Esophagus squamous epithelium (tissue), 5 donors: ENCODE data around the gene NPM1. TPM values are rescaled to one million over a fixed set of nuclear protein-coding genes. Genes with fewer than 3 reads are reported as not detected.
"Not testable (repeated sequence)": the region's sequence is repeated elsewhere in the genome, so short reads cannot be mapped to it uniquely, and the experiment has no call there.

ENCODE experiments used
- DNase-seq: peaks from one replicate; lab custom pipeline; 2025; lab: John Stamatoyannopoulos, UW
- H3K27ac ChIP-seq, 4 donors: fragments of 200-600 bp; sonication (generic); one replicate each; pipeline ENCODE4 v1.5.1; 2016 to 2019; ENCODE audit warnings: mild to moderate bottlenecking in 1 of 4
- H3K27me3 ChIP-seq, 4 donors: fragments of 200-600 bp; sonication (generic); 1 replicate in 3 of 4; 2 replicates in 1 of 4; pipeline versions ENCODE4 v1.5.1 to v1.6.0; 2017 to 2021; ENCODE audit warnings: antibody characterized with exemption in 1 of 4
- H3K36me3 ChIP-seq, 3 donors: fragments of 200-600 bp; sonication (generic); one replicate each; pipeline ENCODE4 v1.5.1; 2016 to 2019
- H3K4me1 ChIP-seq, 3 donors: fragments of 200-600 bp; sonication (generic); one replicate each; pipeline ENCODE4 v1.5.1; 2017 to 2019
- H3K4me3 ChIP-seq, 4 donors: fragments of 200-600 bp; sonication (generic); 1 replicate in 3 of 4; 2 replicates in 1 of 4; pipeline ENCODE4 v1.5.1; 2016 to 2019; ENCODE audit warnings: mild to moderate bottlenecking in 2 of 4, moderate library complexity in 1 of 4
- H3K9me3 ChIP-seq, 3 donors: fragments of 200-600 bp; sonication (generic); one replicate each; pipeline ENCODE4 v1.5.1; 2016 to 2019
- POLR2A ChIP-seq, 4 donors: fragments of 450-650 bp; IDR thresholded peaks; one replicate each; pipeline ENCODE4 v1.6.1; 2017; ENCODE audit warnings: antibody characterized with exemption in 4 of 4, mild to moderate bottlenecking in 4 of 4, moderate library complexity in 3 of 4
- WGBS, 2 donors: methylation state at CpG; one replicate each; pipeline ENCODE4 v1.1.5; 2018; 5-methylcytosine and 5-hydroxymethylcytosine counted together
- intact Hi-C: fragments of 100-400 bp; cut with DNase I; formaldehyde crosslinking; loops from one replicate; pipeline ENCODE4 v1.15.0; 2022
- total RNA-seq, 4 donors: library from RNA; depleted of rRNA; stranded (reverse); fragments of >200 nt; gene quantifications; one replicate each; pipeline ENCODE4 v1.1.0, GENCODE V29; 2016
- TF ChIP-seq, protein P1 (sequence below), 6 experiments: fragments of 450-650 bp in 4 of 6; fragments of 200-600 bp in 2 of 6; sonication (generic) in 2 of 6; IDR thresholded peaks; one replicate each; pipeline ENCODE4 v1.5.1; 2016 to 2019; ENCODE audit warnings: antibody characterized with exemption in 6 of 6, mild to moderate bottlenecking in 4 of 6, moderate library complexity in 4 of 6
- donor health status: DM: yes; HTN: yes; CAD: no.

The NPM1 gene
- total RNA-seq, 4 donors from 2014 or later, result 394 to 1,052 (median 904) TPM

DNA sequence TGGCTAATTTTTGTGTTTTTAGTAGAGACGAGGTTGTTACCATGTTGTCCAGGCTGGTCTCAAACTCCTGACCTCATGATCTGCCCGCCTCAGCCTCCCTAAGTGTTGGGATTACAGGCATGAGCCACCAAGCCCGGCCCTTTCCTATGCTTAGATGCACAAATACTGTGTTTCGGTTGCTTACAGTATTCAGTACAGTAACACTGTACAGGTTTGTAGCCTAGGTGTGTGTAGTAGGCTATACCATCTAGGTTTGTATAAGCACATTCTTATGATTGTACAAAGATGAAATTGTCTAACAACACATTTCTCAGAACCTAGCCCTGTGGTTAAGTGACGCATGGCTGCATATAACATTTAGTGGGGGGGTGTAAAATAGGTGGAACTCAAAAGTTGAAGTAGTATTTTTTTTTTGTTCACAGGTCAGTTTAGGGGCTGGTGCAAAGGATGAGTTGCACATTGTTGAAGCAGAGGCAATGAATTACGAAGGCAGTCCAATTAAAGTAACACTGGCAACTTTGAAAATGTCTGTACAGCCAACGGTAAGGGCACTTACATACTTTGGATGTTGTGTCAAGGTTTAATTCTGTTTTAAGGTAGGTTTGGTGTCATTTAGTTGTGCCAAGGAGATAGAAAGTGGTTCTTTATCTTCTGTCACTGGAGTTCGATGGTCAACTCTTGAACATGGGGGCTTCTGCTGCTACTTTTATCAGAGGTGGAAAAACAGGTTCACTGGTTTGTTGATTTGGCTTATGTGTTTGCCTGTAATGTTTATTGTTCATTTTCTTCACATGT is 3.4 kb downstream of the NPM1 start:
- TF ChIP-seq, protein P1, sequence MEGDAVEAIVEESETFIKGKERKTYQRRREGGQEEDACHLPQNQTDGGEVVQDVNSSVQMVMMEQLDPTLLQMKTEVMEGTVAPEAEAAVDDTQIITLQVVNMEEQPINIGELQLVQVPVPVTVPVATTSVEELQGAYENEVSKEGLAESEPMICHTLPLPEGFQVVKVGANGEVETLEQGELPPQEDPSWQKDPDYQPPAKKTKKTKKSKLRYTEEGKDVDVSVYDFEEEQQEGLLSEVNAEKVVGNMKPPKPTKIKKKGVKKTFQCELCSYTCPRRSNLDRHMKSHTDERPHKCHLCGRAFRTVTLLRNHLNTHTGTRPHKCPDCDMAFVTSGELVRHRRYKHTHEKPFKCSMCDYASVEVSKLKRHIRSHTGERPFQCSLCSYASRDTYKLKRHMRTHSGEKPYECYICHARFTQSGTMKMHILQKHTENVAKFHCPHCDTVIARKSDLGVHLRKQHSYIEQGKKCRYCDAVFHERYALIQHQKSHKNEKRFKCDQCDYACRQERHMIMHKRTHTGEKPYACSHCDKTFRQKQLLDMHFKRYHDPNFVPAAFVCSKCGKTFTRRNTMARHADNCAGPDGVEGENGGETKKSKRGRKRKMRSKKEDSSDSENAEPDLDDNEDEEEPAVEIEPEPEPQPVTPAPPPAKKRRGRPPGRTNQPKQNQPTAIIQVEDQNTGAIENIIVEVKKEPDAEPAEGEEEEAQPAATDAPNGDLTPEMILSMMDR (IDR thresholded peaks at IDR 0.05), result no peak
- no peak for TF ChIP-seq POLR2A (IDR thresholded peaks at IDR 0.05)
- H3K4me3 ChIP-seq, result peak overlapping the region in 2 of 4 donors; percentile 84 to 89
- H3K27me3 ChIP-seq, result no peaks in the 10 kb centered on the region
- 29 to 37% methylated on average over 7 to 8 of the region's 8 CpGs for WGBS, 2 donors
- peaks cover 0 to 59% (median 19%) of the 10 kb centered on the region in 3 donors for H3K36me3 ChIP-seq
- H3K27ac ChIP-seq, result no peak overlapping the region
- DNase-seq, result no peak
- intact Hi-C loops, result no loop called here
- peaks cover 8 to 66% (median 24%) of the 10 kb centered on the region in 3 donors for H3K4me1 ChIP-seq
- H3K9me3 ChIP-seq, result no peaks in the 10 kb centered on the region

GRCh38 chr5:171391996-171392577 is 4.4 kb downstream of the NPM1 start:
- no peak for TF ChIP-seq POLR2A (IDR thresholded peaks at IDR 0.05)
- TF ChIP-seq, protein P1 (IDR thresholded peaks at IDR 0.05), result no peak
- WGBS, 2 donors, result 64 to 67% methylated on average over 4 to 14 of the region's 14 CpGs
- Histone ChIP-seq H3K27me3 (no peaks in the 10 kb centered on the region), H3K4me3 (no peak overlapping the region), H3K9me3 (no peaks in the 10 kb centered on the region), H3K27ac (no peak overlapping the region), H3K4me1 (peaks cover 8 to 68% (median 21%) of the 10 kb centered on the region in 3 donors), H3K36me3 (peaks cover 2 to 70% (median 27%) of the 10 kb centered on the region in 3 donors)
- DNase-seq, result no peak
- intact Hi-C loops, result no loop called here

DNA sequence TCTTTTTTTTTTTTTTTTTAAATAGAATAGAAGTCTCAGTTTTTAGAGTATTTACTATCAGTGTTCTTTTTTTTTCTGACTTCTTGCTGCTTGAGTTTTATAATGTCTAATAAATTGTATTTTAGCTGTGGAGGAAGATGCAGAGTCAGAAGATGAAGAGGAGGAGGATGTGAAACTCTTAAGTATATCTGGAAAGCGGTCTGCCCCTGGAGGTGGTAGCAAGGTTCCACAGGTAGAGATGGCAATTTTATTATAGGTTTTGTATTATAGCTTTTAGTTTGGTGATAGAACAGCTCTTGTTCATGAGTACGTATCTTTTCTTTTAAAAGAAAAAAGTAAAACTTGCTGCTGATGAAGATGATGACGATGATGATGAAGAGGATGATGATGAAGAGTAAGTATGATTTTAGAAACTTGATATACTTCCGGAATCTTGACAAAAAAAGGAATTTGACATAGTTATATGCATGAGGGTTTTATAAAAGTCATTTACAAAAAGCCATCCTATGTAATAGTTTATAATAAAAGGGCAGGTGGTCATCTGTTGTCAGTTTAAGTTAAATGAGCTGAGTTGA is 5.0 kb downstream of the NPM1 start:
- H3K27ac ChIP-seq, result no peak overlapping the region
- intact Hi-C loops, result no loop called here
- TF ChIP-seq POLR2A (IDR thresholded peaks at IDR 0.05), result no peak
- TF ChIP-seq, protein P1 (IDR thresholded peaks at IDR 0.05), result no peak
- no peak overlapping the region for H3K4me3 ChIP-seq
- DNase-seq, result no peak
- H3K4me1 ChIP-seq, result peaks cover 8 to 74% (median 21%) of the 10 kb centered on the region in 3 donors
- peaks cover 4 to 75% (median 30%) of the 10 kb centered on the region in 3 donors for H3K36me3 ChIP-seq
- 72 to 80% methylated on average over 4 of the region's 4 CpGs for WGBS, 2 donors
- H3K9me3 ChIP-seq, result no peaks in the 10 kb centered on the region
- H3K27me3 ChIP-seq, result no peaks in the 10 kb centered on the region

DNA sequence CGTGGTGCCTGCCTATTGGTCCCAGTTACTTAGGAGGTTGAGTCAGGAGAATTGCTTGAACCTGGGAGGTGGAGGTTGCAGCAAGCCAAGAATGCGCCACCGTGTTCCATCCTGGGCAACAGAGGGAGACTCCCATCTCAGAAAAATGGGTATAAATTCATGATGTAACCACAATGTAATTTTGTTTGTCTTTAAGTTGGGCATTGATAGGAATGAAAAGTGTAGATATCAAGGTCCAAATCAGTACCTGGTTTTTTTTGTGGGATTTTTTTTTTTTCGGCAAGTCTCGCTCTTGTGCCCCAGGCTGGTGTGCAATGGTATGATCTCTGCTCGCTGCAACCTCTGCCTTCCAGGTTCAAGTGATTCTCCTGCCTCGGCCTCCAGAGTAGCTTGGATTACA is 7.4 kb downstream of the NPM1 start:
- TF ChIP-seq POLR2A (IDR thresholded peaks at IDR 0.05), result no peak
- TF ChIP-seq, protein P1 (IDR thresholded peaks at IDR 0.05), result no peak
- Histone ChIP-seq H3K9me3 (no peaks in the 10 kb centered on the region), H3K27me3 (no peaks in the 10 kb centered on the region), H3K36me3 (peaks cover 4 to 99% (median 41%) of the 10 kb centered on the region in 3 donors), H3K4me1 (peaks cover 12 to 75% (median 24%) of the 10 kb centered on the region in 3 donors), H3K4me3 (no peak overlapping the region), H3K27ac (no peak overlapping the region)
- 84 to 90% methylated on average over 7 of the region's 7 CpGs for WGBS, 2 donors
- intact Hi-C loops, result no loop called here
- DNase-seq, result no peak

GRCh38 chr5:171396583-171396982 is 8.9 kb downstream of the NPM1 start:
- Histone ChIP-seq H3K36me3 (peaks cover 11 to 100% (median 50%) of the 10 kb centered on the region in 3 donors), H3K4me1 (peaks cover 3 to 60% (median 10%) of the 10 kb centered on the region in 3 donors)
- DNase-seq, H3K27ac ChIP-seq, H3K27me3 ChIP-seq, H3K4me3 ChIP-seq, H3K9me3 ChIP-seq, intact Hi-C loops: not testable (repeated sequence)
- WGBS, 2 donors, result 82 to 90% methylated on average over 7 to 11 of the region's 11 CpGs
